ENCODE data around the gene COP1. TPM values are rescaled to one million over a fixed set of nuclear protein-coding genes. Genes with fewer than 3 reads are reported as not detected.

The COP1 gene
- total and polyA plus RNA-seq, 8 donors: 12.3 to 33.1 (median 20.5) TPM

- no peak for DNase-seq
- no peak for FAIRE-seq
- H3K27ac ChIP-seq: no peak overlapping the region
- no peak overlapping the region for H3K4me3 ChIP-seq
- WGBS, 2 donors: 68 to 78% methylated on average over 3 of the region's 3 CpGs
- intact Hi-C loops (cut with DNase I): no loop called here
- H3K36me3 ChIP-seq: no peaks in the 10 kb centered on the region
- no peaks in the 10 kb centered on the region for H3K4me1 ChIP-seq
- no peaks in the 10 kb centered on the region for H3K9me3 ChIP-seq
- no peak for ATAC-seq
- TF ChIP-seq CTCF (IDR thresholded peaks at IDR 0.05): no peak
- H3K27me3 ChIP-seq: no peaks in the 10 kb centered on the region
These were observed 284.7 kb downstream of the COP1 start for GRCh38 chr1:175922254-175922881.

- no peaks in the 10 kb centered on the region for H3K4me1 ChIP-seq
- FAIRE-seq (no peak), DNase-seq (no peak), ATAC-seq (no peak)
- no peak overlapping the region for H3K4me3 ChIP-seq
- H3K9me3 ChIP-seq: no peaks in the 10 kb centered on the region
- intact Hi-C loops (cut with DNase I): no loop called here
- 78 to 84% methylated on average over 4 of the region's 4 CpGs for whole genome bisulfite sequencing, 2 donors
- no peak for TF ChIP-seq CTCF (IDR thresholded peaks at IDR 0.05)
- H3K27me3 ChIP-seq: no peaks in the 10 kb centered on the region
- no peaks in the 10 kb centered on the region for H3K36me3 ChIP-seq
- no peak overlapping the region for H3K27ac ChIP-seq
These were observed 286.7 kb downstream of the COP1 start for GRCh38 chr1:175920381-175920780.

- intact Hi-C loops (cut with DNase I): no loop called here
- no peak for DNase-seq
- no peak overlapping the region for H3K27ac ChIP-seq
- WGBS, 2 donors: 88 to 90% methylated on average over 1 of the region's 1 CpG
- no peaks in the 10 kb centered on the region for H3K27me3 ChIP-seq
- H3K4me3 ChIP-seq: no peak overlapping the region
- no peak for ATAC-seq
- H3K36me3 ChIP-seq: no peaks in the 10 kb centered on the region
- TF ChIP-seq CTCF (IDR thresholded peaks at IDR 0.05): no peak
- no peaks in the 10 kb centered on the region for H3K9me3 ChIP-seq
- no peaks in the 10 kb centered on the region for H3K4me1 ChIP-seq
- FAIRE-seq: no peak
These were observed 288.1 kb downstream of the COP1 start for GRCh38 chr1:175919001-175919400.

- no peaks in the 10 kb centered on the region for H3K9me3 ChIP-seq
- no peak for TF ChIP-seq CTCF (IDR thresholded peaks at IDR 0.05)
- ATAC-seq (no peak), FAIRE-seq (no peak), DNase-seq (no peak)
- H3K27ac ChIP-seq: no peak overlapping the region
- no peaks in the 10 kb centered on the region for H3K27me3 ChIP-seq
- H3K4me3 ChIP-seq: no peak overlapping the region
- WGBS, 2 donors: 85 to 88% methylated on average over 2 of the region's 2 CpGs
- H3K36me3 ChIP-seq: no peaks in the 10 kb centered on the region
- intact Hi-C loops (cut with DNase I): no loop called here
- H3K4me1 ChIP-seq: no peaks in the 10 kb centered on the region
These were observed 288.7 kb downstream of the COP1 start for GRCh38 chr1:175918364-175918801.

GRCh38 chr1:175914115-175914514 is 293.0 kb downstream of the COP1 start:
- H3K27ac ChIP-seq: no peak overlapping the region
- peaks cover 0 to 4% (median 0%) of the 10 kb centered on the region in 4 donors for H3K27me3 ChIP-seq
- 79 to 91% methylated on average over 2 of the region's 2 CpGs for WGBS, 2 donors
- no peaks in the 10 kb centered on the region for H3K9me3 ChIP-seq
- no peak overlapping the region for H3K4me3 ChIP-seq
- no peak for TF ChIP-seq CTCF (IDR thresholded peaks at IDR 0.05)
- no peaks in the 10 kb centered on the region for H3K4me1 ChIP-seq
- intact Hi-C loops (cut with DNase I): no loop called here
- ATAC-seq (no peak), FAIRE-seq (no peak), DNase-seq (no peak)
- no peaks in the 10 kb centered on the region for H3K36me3 ChIP-seq
